Measurements from ENCODE around the gene GCKR. TPM values are rescaled to one million over a fixed set of nuclear protein-coding genes. Genes with fewer than 3 reads are reported as not detected.

GCKR gene
- total and polyA plus RNA-seq, 4 donors = 0.28 to 0.95 (median 0.52) TPM

DNA sequence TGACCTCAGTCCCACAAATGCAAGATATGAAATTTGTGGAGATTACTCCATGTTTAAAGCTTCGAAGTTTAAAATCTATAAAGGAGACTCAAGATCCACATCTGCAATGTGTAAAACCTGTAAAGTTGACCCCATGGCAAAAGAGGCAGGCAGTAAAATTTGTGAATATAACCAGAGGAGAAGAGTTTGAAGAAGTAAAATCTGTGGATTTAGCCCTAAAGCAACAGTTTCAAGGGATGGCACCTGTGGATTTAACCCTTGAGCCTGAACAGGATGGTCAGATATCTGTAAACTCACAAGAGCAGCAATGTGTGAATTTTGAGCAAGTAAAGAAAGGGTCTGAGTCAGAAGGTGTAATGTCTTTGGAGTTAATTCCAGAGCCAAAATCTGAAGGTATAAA, 75.0 kb downstream of the GCKR start:
- no peak overlapping the region for H3K27ac ChIP-seq (ENCODE audit: low read depth in 1 of 2, low read length in 1 of 2)
- TF ChIP-seq, protein P1, sequence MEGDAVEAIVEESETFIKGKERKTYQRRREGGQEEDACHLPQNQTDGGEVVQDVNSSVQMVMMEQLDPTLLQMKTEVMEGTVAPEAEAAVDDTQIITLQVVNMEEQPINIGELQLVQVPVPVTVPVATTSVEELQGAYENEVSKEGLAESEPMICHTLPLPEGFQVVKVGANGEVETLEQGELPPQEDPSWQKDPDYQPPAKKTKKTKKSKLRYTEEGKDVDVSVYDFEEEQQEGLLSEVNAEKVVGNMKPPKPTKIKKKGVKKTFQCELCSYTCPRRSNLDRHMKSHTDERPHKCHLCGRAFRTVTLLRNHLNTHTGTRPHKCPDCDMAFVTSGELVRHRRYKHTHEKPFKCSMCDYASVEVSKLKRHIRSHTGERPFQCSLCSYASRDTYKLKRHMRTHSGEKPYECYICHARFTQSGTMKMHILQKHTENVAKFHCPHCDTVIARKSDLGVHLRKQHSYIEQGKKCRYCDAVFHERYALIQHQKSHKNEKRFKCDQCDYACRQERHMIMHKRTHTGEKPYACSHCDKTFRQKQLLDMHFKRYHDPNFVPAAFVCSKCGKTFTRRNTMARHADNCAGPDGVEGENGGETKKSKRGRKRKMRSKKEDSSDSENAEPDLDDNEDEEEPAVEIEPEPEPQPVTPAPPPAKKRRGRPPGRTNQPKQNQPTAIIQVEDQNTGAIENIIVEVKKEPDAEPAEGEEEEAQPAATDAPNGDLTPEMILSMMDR (IDR thresholded peaks at IDR 0.05; ENCODE audit: control extremely low read depth, extremely low read depth) = no peak
- H3K9ac ChIP-seq (ENCODE audit: insufficient read depth in 1 of 2, low read length in 2 of 2) = no peak overlapping the region
- ATAC-seq (ENCODE audit: insufficient read depth, low FRiP score) (no peak), DNase-seq (no peak)
- 87 to 98% methylated on average over 1 of the region's 1 CpG for WGBS, 2 donors
- H3K27me3 ChIP-seq (ENCODE audit: control insufficient read depth in 3 of 3, insufficient read depth in 3 of 3, low read length in 2 of 3) = peaks cover 0 to 4% (median 0%) of the 10 kb centered on the region in 3 donors
- H3K9me3 ChIP-seq (ENCODE audit: control insufficient read depth in 4 of 4, insufficient read depth in 3 of 4, low read length in 3 of 4) = peaks cover 0 to 19% (median 9%) of the 10 kb centered on the region in 4 donors
- no peaks in the 10 kb centered on the region for H3K36me3 ChIP-seq (ENCODE audit: control insufficient read depth in 4 of 4, insufficient read depth in 4 of 4, low read length in 4 of 4)
- no peaks in the 10 kb centered on the region for H3K4me1 ChIP-seq (ENCODE audit: control insufficient read depth in 5 of 5, insufficient read depth in 5 of 5, low read length in 5 of 5)
- H3K4me3 ChIP-seq = no peak overlapping the region

GRCh38 chr2:27572439-27572838, 75.8 kb downstream of the GCKR start:
- Histone ChIP-seq H3K27ac (ENCODE audit: low read depth in 1 of 2, low read length in 1 of 2) (no peak overlapping the region), H3K27me3 (ENCODE audit: control insufficient read depth in 3 of 3, insufficient read depth in 3 of 3, low read length in 2 of 3) (peaks cover 0 to 4% (median 0%) of the 10 kb centered on the region in 3 donors), H3K4me1 (ENCODE audit: control insufficient read depth in 5 of 5, insufficient read depth in 5 of 5, low read length in 5 of 5) (no peaks in the 10 kb centered on the region), H3K36me3 (ENCODE audit: control insufficient read depth in 4 of 4, insufficient read depth in 4 of 4, low read length in 4 of 4) (no peaks in the 10 kb centered on the region), H3K4me3 (no peak overlapping the region), H3K9ac (ENCODE audit: insufficient read depth in 1 of 2, low read length in 2 of 2) (no peak overlapping the region), H3K9me3 (ENCODE audit: control insufficient read depth in 4 of 4, insufficient read depth in 3 of 4, low read length in 3 of 4) (peaks cover 0 to 25% (median 14%) of the 10 kb centered on the region in 4 donors)
- 73 to 88% methylated on average over 2 of the region's 2 CpGs for WGBS, 2 donors
- no peak for DNase-seq
- no peak for ATAC-seq (ENCODE audit: insufficient read depth, low FRiP score)
- TF ChIP-seq, protein P1 (IDR thresholded peaks at IDR 0.05; ENCODE audit: control extremely low read depth, extremely low read depth) = no peak

- H3K4me3 ChIP-seq = no peak overlapping the region
- H3K4me1 ChIP-seq (ENCODE audit: control insufficient read depth in 5 of 5, insufficient read depth in 5 of 5, low read length in 5 of 5) = no peaks in the 10 kb centered on the region
- H3K27ac ChIP-seq (ENCODE audit: low read depth in 1 of 2, low read length in 1 of 2) = no peak overlapping the region
- TF ChIP-seq, protein P1 (IDR thresholded peaks at IDR 0.05; ENCODE audit: control extremely low read depth, extremely low read depth) = no peak
- DNase-seq = no peak
- peaks cover 0 to 31% (median 14%) of the 10 kb centered on the region in 4 donors for H3K9me3 ChIP-seq (ENCODE audit: control insufficient read depth in 4 of 4, insufficient read depth in 3 of 4, low read length in 3 of 4)
- peaks cover 0 to 4% (median 0%) of the 10 kb centered on the region in 3 donors for H3K27me3 ChIP-seq (ENCODE audit: control insufficient read depth in 3 of 3, insufficient read depth in 3 of 3, low read length in 2 of 3)
- no peaks in the 10 kb centered on the region for H3K36me3 ChIP-seq (ENCODE audit: control insufficient read depth in 4 of 4, insufficient read depth in 4 of 4, low read length in 4 of 4)
- 67 to 78% methylated on average over 6 of the region's 6 CpGs for WGBS, 2 donors
- no peak overlapping the region for H3K9ac ChIP-seq (ENCODE audit: insufficient read depth in 1 of 2, low read length in 2 of 2)
- ATAC-seq (ENCODE audit: insufficient read depth, low FRiP score) = no peak
These were observed 76.4 kb downstream of the GCKR start for GRCh38 chr2:27572998-27573429.

Small RNA genes lying within 50 kb of the gene (small RNA-seq; reads per million reads assigned to genes)
- gene RNU6-986P (ENCODE audit: low replicate concordance) = not detected

Other genes starting within 250 kb of the GCKR start
- gene SLC30A3, start 233.8 kb upstream of the GCKR start, total RNA-seq = under 1 TPM; 0.31 to 0.77 TPM
- under 1 TPM; 0.11 to 0.37 TPM for gene SLC30A3, start 233.8 kb upstream of the GCKR start, polyA plus RNA-seq
- not detected for gene DNAJC5G, start 221.4 kb upstream of the GCKR start, total RNA-seq
- gene DNAJC5G, start 221.4 kb upstream of the GCKR start, polyA plus RNA-seq = not detected
- gene TRIM54, start 214.4 kb upstream of the GCKR start, total RNA-seq = under 1 TPM; 0.09 to 0.48 TPM
- gene TRIM54, start 214.4 kb upstream of the GCKR start, polyA plus RNA-seq = under 1 TPM; 0.10 to 0.16 TPM
- 1 to 10 TPM in 1 of 2 donors, under 1 TPM in 1; 0.34 to 2.0 TPM for gene UCN, start 188.4 kb upstream of the GCKR start, total RNA-seq
- gene UCN, start 188.4 kb upstream of the GCKR start, polyA plus RNA-seq = 1 to 10 TPM in 1 of 2 donors, under 1 TPM in 1; 0.76 to 2.0 TPM
- 100 to 1,000 TPM in 1 of 2 donors, 10 to 100 TPM in 1; 42.1 to 103 TPM for gene MPV17, start 173.7 kb upstream of the GCKR start, total RNA-seq
- gene MPV17, start 173.7 kb upstream of the GCKR start, polyA plus RNA-seq = 100 to 1,000 TPM in 1 of 2 donors, 10 to 100 TPM in 1; 94.5 to 224 TPM
- gene GTF3C2, start 140.1 kb upstream of the GCKR start, total RNA-seq = 10 to 100 TPM; 46.4 to 61.8 TPM
- 10 to 100 TPM; 28.7 to 41.0 TPM for gene GTF3C2, start 140.1 kb upstream of the GCKR start, polyA plus RNA-seq
- 10 to 100 TPM; 19.6 to 37.3 TPM for gene EIF2B4, start 126.5 kb upstream of the GCKR start, total RNA-seq
- gene EIF2B4, start 126.5 kb upstream of the GCKR start, polyA plus RNA-seq = 10 to 100 TPM; 37.3 to 55.4 TPM
- 100 to 1,000 TPM in 1 of 2 donors, 10 to 100 TPM in 1; 65.8 to 129 TPM for gene SNX17, start 126.2 kb upstream of the GCKR start, total RNA-seq
- gene SNX17, start 126.2 kb upstream of the GCKR start, polyA plus RNA-seq = 100 to 1,000 TPM in 1 of 2 donors, 10 to 100 TPM in 1; 68.4 to 123 TPM
- gene ZNF513, start 116.1 kb upstream of the GCKR start, total RNA-seq = 10 to 100 TPM in 1 of 2 donors, 1 to 10 TPM in 1; 8.0 to 21.1 TPM
- gene ZNF513, start 116.1 kb upstream of the GCKR start, polyA plus RNA-seq = 10 to 100 TPM; 21.6 to 22.2 TPM
- 10 to 100 TPM; 45.9 to 66.0 TPM for gene PPM1G, start 87.2 kb upstream of the GCKR start, total RNA-seq
- gene PPM1G, start 87.2 kb upstream of the GCKR start, polyA plus RNA-seq = 10 to 100 TPM; 57.5 to 76.2 TPM
- 10 to 100 TPM; 80.3 to 93.6 TPM for gene NRBP1, start 68.2 kb upstream of the GCKR start, total RNA-seq
- gene NRBP1, start 68.2 kb upstream of the GCKR start, polyA plus RNA-seq = 10 to 100 TPM; 46.8 to 79.4 TPM
- gene KRTCAP3, start 54.5 kb upstream of the GCKR start, total RNA-seq = 10 to 100 TPM; 13.6 to 37.9 TPM
- gene KRTCAP3, start 54.5 kb upstream of the GCKR start, polyA plus RNA-seq = 10 to 100 TPM; 37.4 to 50.2 TPM
- 10 to 100 TPM; 44.7 to 52.2 TPM for gene IFT172, start 7.1 kb upstream of the GCKR start, total RNA-seq
- gene IFT172, start 7.1 kb upstream of the GCKR start, polyA plus RNA-seq = 10 to 100 TPM; 17.8 to 26.6 TPM
- gene FNDC4, start 1.6 kb upstream of the GCKR start, total RNA-seq = 1 to 10 TPM; 3.8 to 6.9 TPM
- gene FNDC4, start 1.6 kb upstream of the GCKR start, polyA plus RNA-seq = 1 to 10 TPM; 2.8 to 4.8 TPM
- 10 to 100 TPM; 25.0 to 64.9 TPM for gene ZNF512, start 86.2 kb downstream of the GCKR start, total RNA-seq
- gene ZNF512, start 86.2 kb downstream of the GCKR start, polyA plus RNA-seq = 10 to 100 TPM; 10.5 to 12.2 TPM
- 10 to 100 TPM in 1 of 2 donors, 1 to 10 TPM in 1; 4.8 to 12.8 TPM for gene CCDC121, start 132.2 kb downstream of the GCKR start, total RNA-seq
- 1 to 10 TPM; 1.8 to 2.2 TPM for gene CCDC121, start 132.2 kb downstream of the GCKR start, polyA plus RNA-seq
- 10 to 100 TPM; 25.0 to 30.7 TPM for gene GPN1, start 132.2 kb downstream of the GCKR start, total RNA-seq
- 10 to 100 TPM; 16.4 to 29.7 TPM for gene GPN1, start 132.2 kb downstream of the GCKR start, polyA plus RNA-seq
- 10 to 100 TPM; 29.7 to 40.0 TPM for gene SUPT7L, start 166.8 kb downstream of the GCKR start, total RNA-seq
- 10 to 100 TPM; 22.0 to 23.8 TPM for gene SUPT7L, start 166.8 kb downstream of the GCKR start, polyA plus RNA-seq
- 10 to 100 TPM; 18.5 to 28.6 TPM for gene SLC4A1AP, start 167.1 kb downstream of the GCKR start, total RNA-seq
- gene SLC4A1AP, start 167.1 kb downstream of the GCKR start, polyA plus RNA-seq = 10 to 100 TPM; 14.0 to 17.2 TPM